Dedifferentiated amniotic fluid mesenchymal stem cell (primary cell): ENCODE results near the gene ELL2.

ENCODE experiments used
- DNase-seq: peaks from one replicate; pipeline ENCODE4 v3.0.0-alpha.2; 2016; ENCODE audit errors: extremely low spot score

The ELL2 gene

GRCh38 chr5:95956021-95956899 lies 5.4 kb downstream of the ELL2 start:
- peak; percentile 43 for DNase-seq

- no peak for DNase-seq
These were observed 6.9 kb downstream of the ELL2 start for GRCh38 chr5:95954716-95955115.

GRCh38 chr5:95953021-95953702 lies 8.5 kb downstream of the ELL2 start:
- no peak for DNase-seq

- no peak for DNase-seq
These were observed 9.7 kb downstream of the ELL2 start for GRCh38 chr5:95951916-95952315.

GRCh38 chr5:95949810-95950209 lies 11.8 kb downstream of the ELL2 start:
- no peak for DNase-seq

GRCh38 chr5:95948631-95949030 lies 13.0 kb downstream of the ELL2 start:
- DNase-seq, result no peak

- no peak for DNase-seq
These were observed 15.2 kb downstream of the ELL2 start for GRCh38 chr5:95946451-95946850.

- DNase-seq, result no peak
These were observed 18.7 kb downstream of the ELL2 start for GRCh38 chr5:95942968-95943367.

GRCh38 chr5:95942414-95942813 lies 19.2 kb downstream of the ELL2 start:
- DNase-seq, result no peak

GRCh38 chr5:95941756-95942155 lies 19.9 kb downstream of the ELL2 start:
- DNase-seq, result no peak

- DNase-seq, result no peak
These were observed 20.6 kb downstream of the ELL2 start for GRCh38 chr5:95940758-95941682.

- DNase-seq, result no peak
These were observed 22.2 kb downstream of the ELL2 start for GRCh38 chr5:95939465-95939864.

- DNase-seq, result no peak
These were observed 22.9 kb downstream of the ELL2 start for GRCh38 chr5:95938766-95939165.

GRCh38 chr5:95938347-95938746 lies 23.3 kb downstream of the ELL2 start:
- DNase-seq, result no peak

- no peak for DNase-seq
These were observed 24.0 kb downstream of the ELL2 start for GRCh38 chr5:95937607-95938152.

GRCh38 chr5:95936812-95937397 lies 24.7 kb downstream of the ELL2 start:
- no peak for DNase-seq

- no peak for DNase-seq
These were observed 26.0 kb downstream of the ELL2 start for GRCh38 chr5:95935553-95936100.

GRCh38 chr5:95934207-95934804 lies 27.3 kb downstream of the ELL2 start:
- DNase-seq, result no peak

GRCh38 chr5:95932941-95933340 lies 28.7 kb downstream of the ELL2 start:
- DNase-seq, result no peak

GRCh38 chr5:95931079-95931833 lies 30.4 kb downstream of the ELL2 start:
- no peak for DNase-seq
